Activated CD8-positive, alpha-beta memory T cell treated with anti-CD3 and anti-CD28 coated beads, Interleukin-2, amount 50 U/mL, for 4 hours (primary cell): Measurements from ENCODE around the gene MMP15.
A peak's percentile ranks its signal among the peaks of the same experiment; 100 is the strongest.

Source experiments
- DNase-seq: peaks from one replicate; pipeline ENCODE4 v3.0.0-alpha.2; 2020

MMP15 gene

DNA sequence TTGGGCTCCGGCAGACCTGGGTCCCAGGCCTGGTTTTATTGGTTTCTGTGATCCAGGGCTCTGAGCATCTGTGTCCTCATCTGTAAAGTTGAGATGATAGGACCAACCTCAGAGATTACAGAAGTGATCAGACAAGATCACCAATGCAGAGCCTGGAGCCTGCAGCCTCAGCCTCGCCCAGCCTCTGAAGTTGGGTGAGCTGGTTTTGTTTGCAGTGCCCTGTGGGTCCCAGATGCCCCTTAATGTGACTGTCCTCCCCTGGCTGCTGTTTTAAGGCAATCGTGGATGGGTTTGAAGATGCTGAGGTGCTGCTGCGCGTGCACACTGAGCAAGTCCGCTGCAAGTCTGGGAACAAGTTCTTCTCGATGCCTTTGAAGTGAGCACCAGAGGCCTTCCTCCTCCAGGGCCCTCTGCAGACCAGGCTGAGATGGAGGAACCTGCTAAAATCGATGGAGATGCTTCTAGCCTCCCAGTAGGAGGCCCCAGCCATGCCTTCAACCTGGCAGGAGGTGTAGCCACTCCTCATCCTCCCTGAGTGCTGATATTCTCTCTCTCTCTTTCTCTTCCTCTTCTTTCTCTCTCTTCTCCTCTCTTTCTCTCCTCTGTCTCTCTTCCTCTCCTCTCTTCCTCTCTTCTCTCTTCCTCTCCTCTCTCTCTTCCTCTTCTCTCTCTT, 5.6 kb upstream of the MMP15 start:
- DNase-seq = no peak

DNA sequence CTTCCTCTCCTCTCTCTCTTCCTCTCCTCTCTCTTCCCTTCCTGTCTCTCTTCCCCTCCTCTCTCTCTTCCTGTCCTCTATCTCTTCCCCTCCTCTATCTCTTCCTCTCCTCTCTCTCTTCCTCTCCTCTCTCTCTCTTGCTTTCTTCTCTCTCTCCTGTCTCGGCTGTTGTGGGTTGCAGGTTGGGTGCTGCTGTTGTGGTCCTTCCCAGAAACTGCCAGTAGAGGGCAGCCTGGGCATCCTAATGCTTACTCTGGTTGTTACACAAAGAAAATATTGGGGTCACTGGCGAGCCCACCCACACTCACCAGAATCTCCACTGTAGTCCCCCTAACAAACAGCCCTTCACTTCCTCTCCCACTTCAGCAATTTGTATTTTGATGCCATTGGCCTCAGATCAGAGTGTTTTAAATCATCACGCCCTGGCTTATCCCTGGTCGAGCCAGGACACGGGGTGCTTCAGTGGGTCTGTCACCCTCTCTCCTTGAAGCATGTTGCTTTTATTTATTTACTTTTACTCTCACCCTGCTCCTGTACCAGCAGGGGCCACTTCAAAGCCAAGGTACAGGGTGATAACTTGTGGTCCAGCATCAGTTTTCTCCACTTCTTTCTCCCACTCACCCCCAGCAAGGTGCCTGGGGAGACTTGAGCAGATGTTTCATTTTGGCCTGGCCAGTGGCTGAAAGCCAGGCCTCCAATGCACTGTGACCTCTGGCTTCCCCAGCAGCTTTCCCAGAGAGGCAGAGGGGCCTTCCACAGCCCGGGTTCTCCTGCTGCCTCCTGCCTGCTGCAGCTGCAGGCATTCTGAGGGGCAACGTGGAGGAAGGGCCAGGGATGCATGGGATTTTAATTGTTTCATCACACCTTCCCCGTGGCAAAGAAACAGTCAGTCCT, 4.7 kb upstream of the MMP15 start:
- DNase-seq = peak; percentile 71

DNA sequence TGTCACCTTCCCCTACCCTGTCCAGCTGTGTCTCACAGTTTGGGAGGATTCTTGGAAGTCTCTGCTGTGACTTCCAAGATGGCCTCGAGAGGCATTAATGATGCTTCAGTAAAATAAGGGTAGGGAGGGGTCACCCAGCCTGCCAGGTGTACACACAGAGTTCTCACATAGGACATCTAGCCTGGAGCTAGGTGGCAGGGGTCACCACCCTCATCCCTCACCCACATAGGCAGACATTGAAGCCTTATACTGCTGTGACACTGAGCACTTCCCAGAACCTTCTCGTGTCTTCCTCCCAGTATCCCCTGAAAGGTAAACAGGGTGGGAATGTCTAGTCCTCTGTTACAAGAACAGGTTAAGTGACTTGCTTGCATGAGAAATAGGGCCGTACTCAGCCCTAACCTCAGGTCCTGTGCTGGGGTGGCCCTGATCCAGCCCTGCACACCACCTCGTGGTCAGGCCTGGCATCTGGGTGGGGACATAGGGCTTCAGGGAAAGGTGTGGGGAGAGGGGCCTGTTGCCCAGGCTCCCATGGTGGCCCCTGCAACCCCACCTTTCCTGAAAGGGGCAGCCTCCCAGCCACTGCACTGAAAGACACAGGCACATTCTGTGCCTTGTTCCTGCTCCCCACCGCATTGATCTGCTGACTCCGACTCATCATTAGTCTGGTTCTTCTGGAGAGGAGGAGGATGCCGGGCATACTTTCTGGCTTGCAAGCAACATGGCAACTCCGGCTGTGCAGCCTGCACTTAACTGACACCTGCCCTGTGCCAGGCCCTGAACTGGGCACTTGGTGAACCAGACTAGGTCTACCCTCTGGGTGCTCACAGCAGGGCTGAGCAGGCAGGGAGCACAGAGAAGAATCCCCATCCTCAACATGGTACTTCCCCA, 3.6 kb upstream of the MMP15 start:
- DNase-seq = no peak

DNA sequence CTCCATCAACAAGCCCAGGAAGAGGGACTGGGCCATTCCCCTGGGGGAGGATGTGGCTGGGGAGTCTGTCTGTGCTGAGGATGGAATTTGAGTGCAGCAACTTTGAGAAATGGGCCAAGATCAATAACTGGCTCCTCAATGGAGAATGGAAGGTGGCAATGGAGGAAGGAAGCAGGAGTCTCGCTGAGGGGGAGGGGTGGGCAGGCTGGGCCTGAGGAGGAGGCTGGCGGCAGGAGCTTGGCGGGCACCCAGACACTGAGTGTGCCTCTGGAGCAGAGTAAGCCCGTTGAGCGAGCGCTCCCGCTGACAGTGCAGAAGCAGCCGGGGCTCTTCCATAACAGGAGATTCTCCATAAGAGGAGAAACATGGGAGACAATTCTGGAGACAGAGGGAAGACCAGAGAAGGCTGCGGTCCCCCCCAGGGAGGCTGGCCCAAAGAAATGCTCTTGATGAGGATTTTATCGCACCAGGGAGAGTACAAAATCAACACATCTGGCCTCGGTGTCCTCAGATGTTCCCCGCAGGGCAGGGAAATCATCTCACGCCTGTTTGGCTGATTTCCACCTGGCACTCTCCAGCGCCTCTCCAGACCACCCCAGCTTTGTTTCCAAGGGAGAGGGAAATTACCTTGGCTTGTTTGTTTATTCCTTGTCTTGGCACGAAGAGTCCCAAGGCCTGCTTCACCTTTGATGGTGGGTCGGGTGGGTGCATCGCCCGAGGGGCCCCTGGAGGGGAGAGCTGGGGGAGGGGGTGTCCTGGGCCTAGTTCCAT, 2.8 kb upstream of the MMP15 start:
- DNase-seq = no peak

DNA sequence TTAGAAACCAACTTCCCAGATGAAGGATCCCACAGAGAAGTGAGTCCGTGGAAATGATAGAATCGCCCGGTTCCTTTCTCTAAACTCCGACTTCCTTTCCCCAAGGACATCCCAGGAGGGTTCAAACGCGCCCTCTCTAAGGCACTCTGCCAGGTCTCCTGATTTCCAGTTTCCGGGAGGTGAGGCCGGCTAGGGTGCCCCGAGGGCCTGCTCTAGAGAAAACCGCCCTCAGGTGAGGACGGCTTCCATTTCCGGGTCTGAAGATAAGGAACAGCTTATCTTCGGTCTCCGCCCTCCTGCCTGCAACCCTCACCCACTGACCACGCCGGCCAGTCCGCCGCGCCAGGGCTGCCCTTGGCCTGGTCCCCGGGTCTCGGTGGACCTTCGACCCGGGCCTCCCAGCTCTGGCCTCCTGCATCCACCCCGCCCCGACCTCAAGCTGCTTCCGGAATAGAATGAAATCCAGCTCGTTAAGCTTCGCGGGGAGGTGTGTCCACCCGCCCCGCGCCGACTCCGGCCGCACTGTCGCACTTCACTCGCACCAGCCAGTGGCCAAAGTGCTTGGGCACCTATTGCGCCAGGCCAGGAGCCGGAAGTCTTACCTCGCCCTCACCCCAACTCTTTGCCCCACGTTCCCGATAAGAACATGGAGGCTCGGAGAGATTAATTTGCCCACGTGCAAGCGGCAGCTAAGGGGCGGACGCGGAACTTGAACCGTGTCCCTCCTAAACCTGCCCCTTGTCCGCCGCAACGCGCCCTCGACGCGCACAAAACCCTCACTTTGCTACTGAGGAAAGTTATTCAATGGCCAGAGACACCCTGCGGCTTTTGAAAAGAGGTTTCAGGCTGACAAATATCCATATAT, 836 bp upstream of the MMP15 start:
- DNase-seq = no peak

DNA sequence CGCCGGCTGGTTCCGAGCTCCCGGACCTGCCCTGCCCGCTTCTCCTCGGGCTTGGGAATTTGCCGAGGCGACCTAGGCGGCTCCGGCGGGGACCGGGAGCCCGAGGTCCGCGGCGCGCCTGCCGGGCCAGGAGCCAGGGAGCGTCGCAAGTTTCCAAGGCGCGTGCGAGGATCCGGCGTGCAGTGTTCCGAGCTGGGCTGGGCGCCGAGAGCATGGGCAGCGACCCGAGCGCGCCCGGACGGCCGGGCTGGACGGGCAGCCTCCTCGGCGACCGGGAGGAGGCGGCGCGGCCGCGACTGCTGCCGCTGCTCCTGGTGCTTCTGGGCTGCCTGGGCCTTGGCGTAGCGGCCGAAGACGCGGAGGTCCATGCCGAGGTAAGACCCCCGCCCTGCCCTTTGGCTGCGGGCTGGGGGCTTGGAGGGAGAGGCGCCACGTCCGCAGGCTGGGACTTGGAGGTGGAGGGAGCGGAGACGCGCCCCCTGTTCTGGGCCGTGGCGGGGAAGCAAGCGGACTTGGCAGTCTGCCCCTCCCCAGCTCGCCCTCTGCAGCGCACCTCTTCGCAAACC, 668 bp downstream of the MMP15 start:
- DNase-seq = no peak

DNA sequence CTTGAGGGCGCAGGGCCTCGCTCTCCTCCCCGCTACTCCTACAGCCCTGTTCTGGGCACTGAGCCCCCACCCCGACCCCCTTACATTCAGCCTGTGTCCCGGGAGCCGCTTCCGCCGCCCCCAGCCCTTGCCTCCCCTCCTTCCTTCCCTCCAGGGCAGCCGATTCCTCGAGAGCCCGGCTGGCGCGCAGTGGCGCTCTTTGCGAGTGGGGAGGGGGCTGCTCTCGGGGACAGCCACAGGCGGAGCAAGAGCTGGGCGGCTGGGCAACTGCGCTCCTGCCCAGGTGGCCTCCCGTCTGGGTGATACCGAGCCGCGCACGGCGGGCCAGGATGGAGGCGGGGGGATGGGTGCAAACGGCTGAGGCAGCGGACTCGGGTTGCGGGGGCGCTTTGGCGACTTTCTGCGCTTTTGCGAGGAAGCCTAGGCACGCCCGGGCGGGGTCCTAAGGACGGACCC, 1.2 kb downstream of the MMP15 start:
- DNase-seq = no peak

DNA sequence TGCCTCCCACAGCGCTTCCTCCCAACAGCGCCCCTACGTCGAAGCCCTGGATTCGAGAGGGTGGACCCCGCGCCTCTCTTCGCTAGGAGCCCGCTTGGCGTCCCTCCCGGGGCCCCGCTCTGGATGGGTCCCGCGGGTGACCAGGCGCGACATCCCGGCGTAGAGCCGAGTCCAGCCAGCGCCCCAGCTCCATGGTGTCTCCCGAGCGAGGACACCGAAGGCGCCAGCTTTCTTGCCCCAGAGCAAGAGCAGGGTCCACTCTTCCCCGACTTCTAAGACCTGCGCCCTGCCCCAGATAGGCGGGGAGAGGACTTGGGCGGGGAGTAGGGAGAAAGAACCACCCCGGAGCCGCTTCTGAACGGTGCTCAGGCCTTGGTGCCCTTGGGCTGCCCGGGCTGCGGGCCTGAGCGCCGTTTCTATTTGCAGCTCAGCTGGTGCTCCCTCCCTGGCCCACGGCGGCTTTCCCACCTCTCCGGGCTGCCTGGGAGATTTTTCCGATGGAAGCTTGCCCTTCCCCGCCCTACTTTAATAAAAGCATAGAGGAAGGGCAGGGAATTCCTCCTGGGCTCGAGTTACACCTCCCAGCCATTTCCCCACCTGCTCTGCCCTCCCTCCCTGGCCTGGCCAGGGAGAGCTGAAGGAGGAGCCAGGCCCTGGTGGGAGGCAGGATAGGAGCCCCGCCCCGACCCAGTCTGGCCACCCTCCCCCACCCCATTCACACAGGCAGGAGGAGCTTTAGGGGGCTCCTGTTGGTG, 1.8 kb downstream of the MMP15 start:
- no peak for DNase-seq

DNA sequence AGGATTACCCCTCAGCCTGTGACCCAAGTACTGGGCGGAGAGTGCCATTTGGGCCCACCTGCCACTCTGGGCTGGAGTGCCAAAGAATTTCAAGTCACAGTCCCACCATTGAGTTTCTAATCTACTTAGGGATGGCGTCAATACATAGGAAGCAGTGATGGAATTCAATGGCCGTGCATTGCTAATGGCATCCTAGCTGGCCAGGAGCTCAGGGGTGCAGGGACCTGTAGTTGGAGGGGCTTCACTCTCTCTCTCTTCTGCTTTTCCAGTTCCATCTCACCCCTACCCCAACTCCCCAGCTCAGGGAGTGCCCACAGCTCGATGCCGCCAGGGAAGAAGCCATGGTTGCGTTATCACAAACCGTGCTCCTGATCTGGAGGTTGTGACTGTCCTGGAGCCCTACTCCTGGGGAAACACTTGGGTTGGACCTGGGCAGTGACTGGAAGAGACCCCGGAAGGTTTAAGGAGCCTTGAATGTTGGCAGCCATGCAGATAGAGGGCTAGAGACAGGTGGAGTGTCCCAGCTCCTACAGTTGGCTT, 2.4 kb downstream of the MMP15 start:
- DNase-seq = no peak

DNA sequence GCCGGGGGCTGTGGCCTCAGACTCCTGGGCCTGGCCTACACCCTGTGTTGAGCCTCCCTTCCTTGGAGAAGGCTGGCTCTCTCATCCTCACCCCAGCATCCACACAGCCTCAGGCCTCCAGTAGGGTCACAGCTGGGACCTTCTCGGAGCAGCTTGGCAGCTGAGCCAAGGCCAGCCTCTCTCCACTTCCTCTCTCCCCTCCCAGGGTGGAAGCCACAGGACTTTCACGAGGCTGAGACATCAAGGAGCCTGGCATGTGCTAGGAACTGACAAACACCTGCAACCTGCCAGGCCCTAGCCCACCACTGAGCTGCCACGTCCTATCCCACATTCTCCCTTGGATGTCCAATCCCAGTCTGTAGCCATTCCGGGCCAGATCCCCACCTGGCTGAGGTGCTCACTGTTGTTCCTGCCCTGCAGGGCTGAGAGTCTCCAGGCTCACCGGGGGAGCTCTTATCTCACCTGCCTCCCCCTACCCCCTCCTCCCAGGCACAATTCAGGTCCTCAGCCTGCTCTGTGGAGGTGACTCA, 3.1 kb downstream of the MMP15 start:
- DNase-seq = no peak

DNA sequence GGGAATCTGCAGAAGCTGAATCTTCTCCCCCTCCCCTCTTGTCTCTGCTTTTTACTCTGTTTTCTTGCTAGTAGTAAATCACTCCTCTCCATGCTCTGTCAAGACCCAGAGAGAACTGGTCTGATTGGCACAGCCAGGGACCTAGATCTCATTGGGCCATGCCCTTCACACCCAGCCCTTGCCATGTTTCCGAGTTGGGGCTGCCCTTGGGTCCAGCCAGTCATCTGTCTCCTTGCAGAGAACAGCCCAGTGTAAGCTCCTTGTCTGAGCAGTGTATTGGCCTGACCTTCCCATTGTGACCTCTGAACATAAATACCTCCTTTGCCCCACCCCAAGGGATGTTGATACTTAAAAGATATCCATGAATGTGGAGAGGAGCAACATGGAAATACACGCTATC, 3.9 kb downstream of the MMP15 start:
- no peak for DNase-seq

DNA sequence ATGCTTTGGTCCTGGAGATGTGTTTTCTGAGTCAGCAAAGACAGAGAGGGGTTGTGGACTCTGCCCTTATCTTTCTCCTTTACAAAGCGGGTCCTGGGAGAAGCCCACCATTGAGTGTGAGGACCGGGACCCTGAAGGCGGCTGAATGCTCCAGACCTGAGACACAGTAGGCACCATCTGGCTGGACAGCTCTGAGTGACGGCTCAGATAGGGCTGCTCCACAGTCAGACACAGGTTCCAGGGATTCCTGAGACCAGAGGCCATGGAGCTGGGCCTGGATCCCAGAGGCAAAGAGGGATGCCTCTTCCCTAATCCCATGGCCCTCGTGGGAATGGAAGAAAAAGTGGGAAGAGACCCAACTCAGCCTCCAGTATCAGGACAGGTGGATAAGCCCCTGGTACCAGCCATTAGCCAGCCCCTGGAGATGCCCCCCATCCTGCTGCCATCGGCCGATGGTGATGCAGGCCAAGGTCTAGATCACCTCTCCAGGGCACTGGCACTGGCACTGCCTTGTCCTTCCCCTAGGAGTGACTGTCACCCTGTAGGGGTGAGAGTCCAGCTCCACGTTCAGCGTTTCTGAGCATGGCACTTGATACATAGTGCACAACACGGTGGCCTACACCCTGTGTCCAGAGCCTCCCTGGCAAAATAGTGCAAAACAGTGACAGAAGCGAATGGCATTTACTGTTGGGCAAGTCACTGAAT, 4.7 kb downstream of the MMP15 start:
- no peak for DNase-seq

DNA sequence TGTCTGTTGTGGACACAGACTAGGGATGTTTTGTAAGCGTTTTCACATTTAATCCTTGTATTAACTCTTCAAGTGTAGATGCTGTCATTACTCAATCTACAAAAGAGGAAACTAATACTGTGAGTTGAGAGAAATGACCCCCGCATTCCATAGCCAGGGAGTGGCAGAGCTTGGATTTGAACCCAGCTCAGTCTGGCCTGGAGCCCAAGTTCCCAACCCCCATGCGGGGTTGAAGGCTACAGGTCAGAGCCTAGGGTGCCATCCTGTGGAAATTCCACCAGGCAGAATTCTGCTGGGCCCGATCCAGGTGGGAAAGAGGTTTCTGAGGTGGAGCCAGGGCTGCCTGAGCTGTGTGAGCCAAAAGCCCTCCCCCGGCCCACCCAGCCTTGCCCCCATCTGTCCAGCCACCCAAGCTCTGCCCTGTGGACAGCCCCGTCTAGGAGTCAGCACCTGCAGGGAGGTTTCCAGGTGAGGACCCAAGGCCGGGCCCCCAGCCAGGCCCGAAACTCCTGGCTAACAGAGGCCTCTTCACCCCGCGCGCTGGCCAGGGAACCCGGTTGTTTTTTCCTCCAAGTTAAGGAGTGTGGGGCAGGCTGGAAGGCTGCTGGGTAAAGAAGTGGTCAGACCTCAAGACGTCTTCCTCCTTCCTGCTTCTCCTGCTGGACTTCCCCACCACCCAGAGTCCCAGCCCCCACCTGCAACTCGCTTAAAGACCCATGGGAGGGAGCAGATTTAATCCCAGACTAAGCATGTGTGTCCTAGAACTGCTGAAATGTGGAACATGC, 5.7 kb downstream of the MMP15 start:
- DNase-seq = no peak

DNA sequence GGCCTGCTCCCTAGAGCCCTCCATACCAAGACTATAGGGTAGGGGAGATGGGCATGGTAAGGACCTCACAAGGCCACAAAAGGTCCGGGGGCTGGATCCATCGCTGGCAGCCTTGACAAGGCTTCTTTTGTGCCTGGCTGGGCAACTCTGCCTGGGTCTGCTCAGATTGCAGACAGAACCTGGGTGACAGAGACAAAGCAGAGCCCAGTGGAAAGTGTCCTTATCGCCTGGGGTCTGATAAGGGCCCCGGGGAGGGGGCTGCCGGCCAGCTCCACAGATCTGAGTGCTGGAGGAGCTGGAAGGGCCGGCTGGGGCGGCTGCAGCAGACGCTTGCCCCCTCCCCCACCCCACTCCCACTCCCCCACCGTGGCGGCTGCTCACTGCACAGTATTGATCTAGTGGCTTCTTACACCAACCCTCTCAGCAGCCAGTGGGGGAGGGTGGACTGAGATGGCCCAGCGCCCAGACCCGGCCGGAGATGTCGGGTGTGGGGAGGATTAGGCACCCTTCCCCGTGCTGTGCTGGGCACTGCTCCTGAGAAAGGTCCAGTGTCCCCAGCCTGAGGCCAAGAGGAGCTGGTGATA, 7.2 kb downstream of the MMP15 start:
- DNase-seq = no peak

DNA sequence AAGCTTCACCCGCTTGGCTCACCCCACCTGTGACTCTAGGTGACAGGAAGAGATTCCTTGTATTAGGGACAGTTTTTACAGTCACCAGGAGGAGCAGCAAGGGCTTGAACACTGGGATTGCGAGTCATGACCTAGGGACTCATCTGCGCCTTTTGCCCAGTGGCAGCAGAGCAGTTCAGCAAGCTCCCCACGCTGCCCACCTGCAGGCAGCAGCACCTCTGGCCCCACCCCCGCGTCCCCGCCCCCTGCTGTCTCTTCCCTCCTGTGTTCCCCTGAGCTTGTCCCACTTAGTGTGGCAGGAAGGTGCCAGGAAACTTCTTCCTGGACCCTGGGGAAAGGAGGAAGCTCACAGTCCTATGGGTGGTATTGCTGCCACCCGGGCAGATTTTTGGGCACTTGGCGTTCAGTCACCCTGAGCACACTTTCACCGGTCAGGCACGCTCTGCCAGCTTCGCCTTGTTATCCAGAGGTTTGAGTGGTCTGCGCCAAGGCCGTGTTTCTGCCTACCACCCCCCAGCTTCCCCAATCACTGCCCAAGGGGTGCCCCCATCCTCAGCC, 8.7 kb downstream of the MMP15 start:
- no peak for DNase-seq

DNA sequence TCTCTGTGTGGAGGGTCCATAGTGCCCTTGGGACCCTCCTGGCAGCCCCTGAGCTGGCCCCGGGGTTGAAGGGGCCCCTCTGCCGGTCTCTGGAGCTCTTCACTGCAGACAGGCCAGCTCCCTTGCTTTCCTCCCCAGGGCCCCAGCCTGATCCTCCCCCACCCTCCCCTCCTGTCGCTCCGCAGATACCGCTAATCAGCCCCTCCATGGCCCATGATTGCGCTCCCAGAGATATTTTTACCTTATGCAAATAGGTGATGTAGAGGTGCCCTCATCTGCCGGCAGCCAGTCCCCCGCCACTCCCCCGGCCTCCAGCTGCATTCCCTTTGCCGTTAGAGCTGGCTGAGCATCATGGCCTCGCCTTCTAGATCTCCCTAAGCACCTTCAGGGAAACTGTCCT, 9.2 kb downstream of the MMP15 start:
- no peak for DNase-seq

DNA sequence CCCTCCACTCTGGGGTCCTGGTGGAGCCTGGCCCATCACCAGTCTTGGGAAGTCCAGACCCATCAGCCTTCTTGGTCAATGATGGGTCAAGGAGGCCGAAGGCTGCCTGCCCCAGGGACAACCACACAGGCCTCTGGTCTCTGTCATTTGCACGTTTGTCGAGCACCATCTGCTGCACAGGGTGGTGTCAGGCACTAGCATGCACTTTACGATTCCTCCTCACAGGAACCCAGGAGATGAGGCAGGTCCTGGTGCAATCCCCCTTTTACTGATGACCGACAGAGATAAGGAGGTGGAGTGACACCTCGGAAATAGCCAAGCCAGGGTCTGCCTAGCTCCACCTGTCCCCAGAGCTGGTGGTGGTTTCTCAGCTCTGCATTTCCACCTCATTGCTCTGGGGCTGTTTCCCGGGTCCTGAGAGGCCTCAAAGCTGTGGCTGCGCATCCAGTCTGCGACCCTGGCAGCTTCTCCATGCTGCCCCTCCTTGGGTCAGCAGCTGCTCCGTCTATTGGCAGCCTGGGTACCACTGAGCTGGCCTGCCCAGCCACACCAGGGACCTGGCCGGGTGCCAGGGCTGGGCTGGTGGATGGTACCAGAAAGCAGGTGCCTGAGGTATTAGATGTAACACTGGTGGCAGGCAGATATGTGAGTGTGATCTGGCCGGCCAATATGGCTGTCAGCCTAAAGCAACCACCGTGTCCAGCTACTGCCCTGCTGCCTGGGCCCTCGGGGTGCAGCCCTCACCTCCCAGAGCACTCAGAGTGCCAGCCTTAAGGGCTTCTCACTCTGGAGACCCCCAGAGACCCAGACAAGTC, 10.0 kb downstream of the MMP15 start:
- DNase-seq = no peak
